Osteoblast (primary cell): ENCODE measurements around the gene DSCAML1. TPM values are rescaled to one million over a fixed set of nuclear protein-coding genes. Genes with fewer than 3 reads are reported as not detected.

Experiments
- DNase-seq: peaks from one replicate; pipeline ENCODE4 v3.0.0; 2011; ENCODE audit warnings: low spot score, mixed read lengths; ENCODE audit not compliant: insufficient read length; ENCODE audit errors: missing footprints
- H2AFZ ChIP-seq: 2 replicates; pipeline ENCODE4 v1.6.0; 2011; ENCODE audit warnings: mild to moderate bottlenecking, low read length
- H3K27ac ChIP-seq: 2 replicates; pipeline ENCODE4 v1.5.1; 2011; ENCODE audit warnings: mild to moderate bottlenecking, low read depth, low read length, moderate library complexity
- H3K27me3 ChIP-seq: 2 replicates; pipeline ENCODE4 v1.6.0; 2012; ENCODE audit warnings: mild to moderate bottlenecking, control low read depth, inconsistent platforms, low read length, moderate library complexity; ENCODE audit not compliant: insufficient read depth
- H3K36me3 ChIP-seq: 2 replicates; pipeline ENCODE4 v1.5.1; 2011; ENCODE audit warnings: mild to moderate bottlenecking, low read length, control low read depth, moderate library complexity; ENCODE audit not compliant: insufficient read depth
- H3K4me1 ChIP-seq: 2 replicates; pipeline ENCODE4 v1.5.1; 2011; ENCODE audit warnings: mild to moderate bottlenecking, low read length, control low read depth, moderate library complexity; ENCODE audit not compliant: insufficient read depth
- H3K4me2 ChIP-seq: 2 replicates; pipeline ENCODE4 v1.6.0; 2011; ENCODE audit warnings: mild to moderate bottlenecking, low read length; ENCODE audit not compliant: insufficient read depth
- H3K4me3 ChIP-seq: fragments of 200-600 bp; sonication (generic); 3 replicates; pipeline ENCODE4 v1.5.1; 2012; ENCODE audit warnings: mild to moderate bottlenecking, low read length, inconsistent platforms; ENCODE audit not compliant: insufficient read depth
- H3K79me2 ChIP-seq: 2 replicates; pipeline ENCODE4 v1.6.0; 2012; ENCODE audit warnings: mild to moderate bottlenecking, low read length, control low read depth, inconsistent platforms; ENCODE audit not compliant: insufficient read depth
- H3K9me3 ChIP-seq: 2 replicates; pipeline ENCODE4 v1.5.1; 2011; ENCODE audit warnings: low read depth, low read length, control low read depth
- H4K20me1 ChIP-seq: 2 replicates; pipeline ENCODE4 v1.6.0; 2012; ENCODE audit warnings: mild to moderate bottlenecking, low read length, control low read depth; ENCODE audit not compliant: insufficient read depth
- total RNA-seq: library from RNA; depleted of rRNA; stranded (reverse); fragments of >200 nt; gene quantifications from 2 replicates; pipeline ENCODE4 v1.2.3, GENCODE V29; 2012
- TF ChIP-seq, protein P1 (sequence below): IDR thresholded peaks from 2 replicates; pipeline ENCODE4 v1.5.1; 2011; ENCODE audit warnings: mild to moderate bottlenecking, low read depth, low read length, moderate library complexity; ENCODE audit errors: extremely low read depth

Gene DSCAML1
- total RNA-seq, 1 donor, result not detected

DNA sequence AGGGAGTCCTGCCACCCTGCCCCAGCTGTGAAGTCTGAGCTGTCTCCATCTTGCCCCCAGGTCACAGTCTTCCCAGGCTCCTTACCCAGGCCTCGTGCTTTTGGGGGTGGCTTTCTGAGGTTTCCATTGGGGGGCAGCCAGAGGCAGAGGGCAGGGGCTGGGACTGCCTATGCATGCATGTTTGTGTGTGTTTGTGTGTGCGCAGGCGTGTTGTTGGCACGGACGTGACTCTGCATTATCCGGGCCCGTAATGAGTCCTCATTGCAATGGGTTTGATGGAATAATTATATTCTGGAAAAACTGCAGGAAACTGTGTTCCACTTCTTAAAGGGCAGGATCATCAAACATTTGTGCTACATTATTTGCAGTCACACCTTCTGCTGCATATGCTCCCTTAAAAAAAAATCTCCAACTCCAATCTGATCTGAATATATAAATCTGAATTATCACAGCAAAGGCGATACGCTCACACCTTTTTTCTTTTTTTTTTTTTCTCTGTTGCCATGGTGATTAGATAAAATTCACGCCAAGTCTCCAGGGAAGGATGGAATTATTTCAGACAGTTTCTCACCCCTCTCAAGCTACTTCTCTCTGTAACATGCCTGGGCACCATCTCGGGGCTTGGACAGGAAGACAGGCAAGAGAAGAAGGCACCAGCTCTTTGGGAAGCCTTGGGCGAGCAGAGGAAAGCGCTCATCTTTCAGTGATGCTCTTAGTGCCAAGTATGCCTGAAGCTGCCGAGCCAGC, 45.9 kb downstream of the DSCAML1 start:
- H3K9me3 ChIP-seq, result no peaks in the 10 kb centered on the region
- H3K4me1 ChIP-seq, result no peaks in the 10 kb centered on the region
- H4K20me1 ChIP-seq, result no peaks in the 10 kb centered on the region
- H3K4me2 ChIP-seq, result no peak overlapping the region
- H3K79me2 ChIP-seq, result no peaks in the 10 kb centered on the region
- no peak overlapping the region for H3K27ac ChIP-seq
- H3K36me3 ChIP-seq, result no peaks in the 10 kb centered on the region
- no peak overlapping the region for H3K4me3 ChIP-seq
- DNase-seq, result no peak
- peaks cover 4% of the 10 kb centered on the region for H3K27me3 ChIP-seq
- no peak overlapping the region for H2AFZ ChIP-seq
- TF ChIP-seq, protein P1, sequence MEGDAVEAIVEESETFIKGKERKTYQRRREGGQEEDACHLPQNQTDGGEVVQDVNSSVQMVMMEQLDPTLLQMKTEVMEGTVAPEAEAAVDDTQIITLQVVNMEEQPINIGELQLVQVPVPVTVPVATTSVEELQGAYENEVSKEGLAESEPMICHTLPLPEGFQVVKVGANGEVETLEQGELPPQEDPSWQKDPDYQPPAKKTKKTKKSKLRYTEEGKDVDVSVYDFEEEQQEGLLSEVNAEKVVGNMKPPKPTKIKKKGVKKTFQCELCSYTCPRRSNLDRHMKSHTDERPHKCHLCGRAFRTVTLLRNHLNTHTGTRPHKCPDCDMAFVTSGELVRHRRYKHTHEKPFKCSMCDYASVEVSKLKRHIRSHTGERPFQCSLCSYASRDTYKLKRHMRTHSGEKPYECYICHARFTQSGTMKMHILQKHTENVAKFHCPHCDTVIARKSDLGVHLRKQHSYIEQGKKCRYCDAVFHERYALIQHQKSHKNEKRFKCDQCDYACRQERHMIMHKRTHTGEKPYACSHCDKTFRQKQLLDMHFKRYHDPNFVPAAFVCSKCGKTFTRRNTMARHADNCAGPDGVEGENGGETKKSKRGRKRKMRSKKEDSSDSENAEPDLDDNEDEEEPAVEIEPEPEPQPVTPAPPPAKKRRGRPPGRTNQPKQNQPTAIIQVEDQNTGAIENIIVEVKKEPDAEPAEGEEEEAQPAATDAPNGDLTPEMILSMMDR, result no peak

DNA sequence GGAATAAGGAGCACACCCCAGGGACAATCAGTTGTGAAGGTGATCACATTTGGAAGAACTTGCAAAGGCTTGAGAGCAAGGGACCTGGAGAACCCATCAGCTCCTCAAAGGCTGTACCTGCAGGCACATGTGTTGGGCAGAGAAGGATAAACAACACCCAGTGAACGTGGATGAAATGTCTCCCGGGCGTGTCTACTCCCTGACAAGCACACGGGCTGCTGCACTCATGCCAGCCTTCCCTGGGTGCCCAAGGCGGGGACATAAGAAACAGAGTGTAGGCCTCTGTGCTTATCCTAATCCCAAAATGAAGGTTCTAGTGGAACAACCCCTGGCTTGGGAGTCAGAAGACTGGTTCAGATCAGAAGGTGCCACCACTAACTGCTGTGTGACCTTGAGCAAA, 46.7 kb downstream of the DSCAML1 start:
- H3K9me3 ChIP-seq, result no peaks in the 10 kb centered on the region
- H3K4me3 ChIP-seq, result no peak overlapping the region
- TF ChIP-seq, protein P1, result no peak
- H3K27ac ChIP-seq, result no peak overlapping the region
- H3K4me1 ChIP-seq, result no peaks in the 10 kb centered on the region
- peaks cover 4% of the 10 kb centered on the region for H3K27me3 ChIP-seq
- H3K4me2 ChIP-seq, result no peak overlapping the region
- no peak overlapping the region for H2AFZ ChIP-seq
- H3K36me3 ChIP-seq, result no peaks in the 10 kb centered on the region
- no peaks in the 10 kb centered on the region for H3K79me2 ChIP-seq
- no peaks in the 10 kb centered on the region for H4K20me1 ChIP-seq
- DNase-seq, result no peak

DNA sequence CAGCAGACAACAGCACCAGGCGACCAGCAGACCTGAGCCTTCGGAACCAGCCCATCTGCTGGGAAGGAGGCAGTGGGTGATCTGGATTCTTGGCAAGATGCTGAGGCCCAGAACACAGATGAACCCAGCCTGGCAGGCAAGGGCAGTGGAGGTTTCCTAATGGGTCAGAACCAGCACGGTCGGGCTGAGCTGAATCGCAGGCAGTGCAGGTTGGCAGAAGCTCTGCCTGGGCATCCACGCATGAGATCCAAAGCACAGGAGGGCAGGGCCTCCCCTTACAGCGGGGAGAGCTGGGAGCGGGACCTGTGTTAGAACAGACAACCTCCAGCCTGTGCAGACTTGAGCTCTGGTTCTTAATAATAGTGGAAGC, 47.5 kb downstream of the DSCAML1 start:
- TF ChIP-seq, protein P1, result no peak
- no peaks in the 10 kb centered on the region for H3K9me3 ChIP-seq

DNA sequence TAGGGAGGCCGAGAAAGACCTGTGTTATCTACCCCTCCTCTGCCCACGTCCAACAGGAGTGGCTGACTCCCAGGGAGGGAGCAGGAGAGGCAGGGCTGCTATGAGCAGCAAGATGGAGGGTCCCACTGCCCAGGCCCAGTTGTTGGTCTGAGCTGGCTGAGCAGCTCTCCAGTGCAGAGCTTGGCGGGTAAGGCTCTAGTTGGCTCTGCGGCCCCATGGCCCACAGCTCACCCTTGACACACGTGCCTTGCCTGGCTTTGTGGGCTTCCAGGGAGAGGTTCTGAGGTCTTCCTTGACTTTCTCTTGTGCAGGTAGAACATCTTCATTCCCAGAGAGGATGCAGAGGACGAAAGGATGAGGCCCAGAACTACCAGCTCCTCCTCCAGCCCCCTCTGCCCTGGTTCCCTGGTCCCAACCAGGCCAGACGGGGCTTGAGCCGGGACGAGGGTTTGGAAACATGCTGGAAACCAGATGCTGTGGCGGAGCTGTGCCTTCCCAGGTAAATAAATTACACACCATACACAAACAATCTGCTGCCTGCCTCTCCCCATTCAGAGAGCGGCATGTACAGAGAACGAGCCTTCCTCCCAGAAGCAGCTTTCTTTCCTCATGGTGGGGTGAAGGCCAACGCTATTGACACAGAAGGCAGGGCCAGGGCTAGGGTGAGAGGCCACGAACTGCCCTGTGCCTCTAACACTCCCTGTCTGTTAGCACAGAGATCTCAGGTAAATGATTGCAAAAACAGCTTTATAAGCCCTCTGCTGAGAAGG, 48.1 kb downstream of the DSCAML1 start:
- DNase-seq, result no peak
- H2AFZ ChIP-seq, result no peak overlapping the region
- H3K4me2 ChIP-seq, result no peak overlapping the region
- TF ChIP-seq, protein P1, result no peak
- H3K36me3 ChIP-seq, result no peaks in the 10 kb centered on the region
- no peaks in the 10 kb centered on the region for H3K79me2 ChIP-seq
- H3K9me3 ChIP-seq, result no peaks in the 10 kb centered on the region
- H3K4me1 ChIP-seq, result no peaks in the 10 kb centered on the region
- no peaks in the 10 kb centered on the region for H3K27me3 ChIP-seq
- no peak overlapping the region for H3K27ac ChIP-seq
- H4K20me1 ChIP-seq, result no peaks in the 10 kb centered on the region
- H3K4me3 ChIP-seq, result no peak overlapping the region

More for the DNA sequence above, 47.5 kb downstream of the DSCAML1 start:
- H3K79me2 ChIP-seq, result no peaks in the 10 kb centered on the region
- no peaks in the 10 kb centered on the region for H4K20me1 ChIP-seq
- H3K4me1 ChIP-seq, result no peaks in the 10 kb centered on the region
- H3K4me3 ChIP-seq, result no peak overlapping the region
- H3K27me3 ChIP-seq, result no peaks in the 10 kb centered on the region
- H3K27ac ChIP-seq, result no peak overlapping the region
- H3K4me2 ChIP-seq, result no peak overlapping the region
- H2AFZ ChIP-seq, result no peak overlapping the region
- no peaks in the 10 kb centered on the region for H3K36me3 ChIP-seq
- DNase-seq, result no peak
